ENCODE data around the gene XDH.

- no peak for TF ChIP-seq CTCF (conservative IDR thresholded peaks at IDR 0.05; ENCODE audit: low read depth, low read length)
- TF ChIP-seq EZH2 (IDR thresholded peaks at IDR 0.05; ENCODE audit: low read length, unreplicated experiment) = no peak
These were observed 120.3 kb downstream of the XDH start for GRCh38 chr2:31294196-31294595.
